Esophagus muscularis mucosa (tissue), 3 donors: Measurements from ENCODE around the gene HOXA9.

Source experiments
- POLR2A ChIP-seq: fragments of 450-650 bp; IDR thresholded peaks from one replicate; pipeline ENCODE4 v1.6.1; 2017; ENCODE audit warnings: antibody characterized with exemption, moderate library complexity, mild to moderate bottlenecking, low read depth
- TF ChIP-seq, protein P1 (sequence below), 3 experiments: fragments of 200-600 bp in 2 of 3; fragments of 450-650 bp in 1 of 3; sonication (generic) in 2 of 3; IDR thresholded peaks; one replicate each; pipeline ENCODE4 v1.5.1; 2017 to 2019; ENCODE audit warnings: antibody characterized with exemption in 3 of 3, mild to moderate bottlenecking in 2 of 3, moderate library complexity in 1 of 3

GRCh38 chr7:27187475-27188385 lies 22.4 kb upstream of the HOXA9 start:
- TF ChIP-seq POLR2A: no peak
- TF ChIP-seq, protein P1, sequence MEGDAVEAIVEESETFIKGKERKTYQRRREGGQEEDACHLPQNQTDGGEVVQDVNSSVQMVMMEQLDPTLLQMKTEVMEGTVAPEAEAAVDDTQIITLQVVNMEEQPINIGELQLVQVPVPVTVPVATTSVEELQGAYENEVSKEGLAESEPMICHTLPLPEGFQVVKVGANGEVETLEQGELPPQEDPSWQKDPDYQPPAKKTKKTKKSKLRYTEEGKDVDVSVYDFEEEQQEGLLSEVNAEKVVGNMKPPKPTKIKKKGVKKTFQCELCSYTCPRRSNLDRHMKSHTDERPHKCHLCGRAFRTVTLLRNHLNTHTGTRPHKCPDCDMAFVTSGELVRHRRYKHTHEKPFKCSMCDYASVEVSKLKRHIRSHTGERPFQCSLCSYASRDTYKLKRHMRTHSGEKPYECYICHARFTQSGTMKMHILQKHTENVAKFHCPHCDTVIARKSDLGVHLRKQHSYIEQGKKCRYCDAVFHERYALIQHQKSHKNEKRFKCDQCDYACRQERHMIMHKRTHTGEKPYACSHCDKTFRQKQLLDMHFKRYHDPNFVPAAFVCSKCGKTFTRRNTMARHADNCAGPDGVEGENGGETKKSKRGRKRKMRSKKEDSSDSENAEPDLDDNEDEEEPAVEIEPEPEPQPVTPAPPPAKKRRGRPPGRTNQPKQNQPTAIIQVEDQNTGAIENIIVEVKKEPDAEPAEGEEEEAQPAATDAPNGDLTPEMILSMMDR (IDR thresholded peaks at IDR 0.05): no peak
